H1 (cell line): ENCODE data around the gene ZNF414. TPM values are rescaled to one million over a fixed set of nuclear protein-coding genes. Genes with fewer than 3 reads are reported as not detected.

Experiments
- CTCF ChIA-PET: fragments of 300-600 bp; sonication (Branson Sonifier 250); formaldehyde crosslinking; loops from one replicate; lab custom pipeline; 2021; ENCODE audit not compliant: partially characterized antibody; lab: Charles Lee
- POLR2A ChIA-PET: fragments of 300-600 bp; sonication (Branson Sonifier 250); formaldehyde crosslinking; loops from one replicate; lab custom pipeline; 2021; ENCODE audit warnings: inconsistent platforms; ENCODE audit not compliant: partially characterized antibody; lab: Charles Lee
- DNase-seq, 2 experiments: peaks; one replicate each; pipeline versions ENCODE4 v3.0.0 to v3.0.0-alpha.2; 2010 to 2022; ENCODE audit warnings: low spot score in 2 of 2, low read depth in 1 of 2, mixed read lengths in 1 of 2
- FAIRE-seq: peaks from 2 replicates; lab custom pipeline; 2011; peaks lifted over from hg19 to GRCh38; lab: Jason Lieb, UNC
- H2AFZ ChIP-seq: 2 replicates; pipeline ENCODE4 v1.8.1; 2012; ENCODE audit warnings: low read length, inconsistent platforms
- H2AK5ac ChIP-seq: 2 replicates; pipeline ENCODE4 v1.6.1; 2013; ENCODE audit warnings: low read depth, low read length
- H2BK120ac ChIP-seq: replicated peaks from 2 replicates; pipeline ENCODE3; 2013; ENCODE audit warnings: low read depth, low read length, inconsistent platforms
- H2BK12ac ChIP-seq: 2 replicates; pipeline ENCODE4 v1.6.1; 2013; ENCODE audit warnings: low read depth, low read length
- H2BK15ac ChIP-seq: 2 replicates; pipeline ENCODE4 v1.6.1; 2013; ENCODE audit warnings: low read length
- H2BK20ac ChIP-seq: 2 replicates; pipeline ENCODE4 v1.6.1; 2013; ENCODE audit warnings: low read length
- H2BK5ac ChIP-seq: 2 replicates; pipeline ENCODE4 v1.6.1; 2013; ENCODE audit warnings: low read depth, low read length
- H3K14ac ChIP-seq: 2 replicates; pipeline ENCODE4 v1.6.1; 2013; ENCODE audit warnings: inconsistent platforms; ENCODE audit not compliant: insufficient read length
- H3K18ac ChIP-seq: 2 replicates; pipeline ENCODE4 v1.6.1; 2013; ENCODE audit warnings: low read length; ENCODE audit errors: extremely low read depth
- H3K23ac ChIP-seq: 2 replicates; pipeline ENCODE4 v1.6.1; 2013; ENCODE audit warnings: inconsistent platforms; ENCODE audit not compliant: insufficient read length
- H3K23me2 ChIP-seq: 2 replicates; pipeline ENCODE4 v1.6.1; 2013; ENCODE audit warnings: low read depth, low read length
- H3K27ac ChIP-seq: 2 replicates; pipeline ENCODE4 v1.6.1; 2011; ENCODE audit warnings: low read depth, low read length, inconsistent platforms
- H3K27me3 ChIP-seq, 4 experiments: replicated peaks in 1 of 4; 1 replicate in 1 of 4; 2 replicates in 3 of 4; pipeline versions ENCODE4 v1.6.1 to v1.8.1; 2011 to 2013; ENCODE audit warnings: low read length in 3 of 4, mild to moderate bottlenecking in 3 of 4, inconsistent platforms in 2 of 4, mixed read lengths in 2 of 4, moderate library complexity in 1 of 4; ENCODE audit not compliant: control insufficient read depth in 3 of 4, insufficient read depth in 3 of 4; ENCODE audit errors: extremely low read depth in 1 of 4
- H3K36me3 ChIP-seq, 4 experiments: 2 replicates each; pipeline versions ENCODE4 v1.6.1 to v1.8.1; 2011 to 2013; ENCODE audit warnings: mild to moderate bottlenecking in 4 of 4, low read length in 3 of 4, moderate library complexity in 2 of 4, control low read depth in 1 of 4, inconsistent platforms in 1 of 4; ENCODE audit not compliant: insufficient read depth in 4 of 4, control insufficient read depth in 2 of 4
- H3K4ac ChIP-seq: replicated peaks from 2 replicates; pipeline ENCODE3; 2013; ENCODE audit warnings: low read length, low read depth, mixed read lengths, inconsistent platforms; ENCODE audit not compliant: insufficient read length
- H3K4me1 ChIP-seq, 4 experiments: replicated peaks in 1 of 4; 1 replicate in 1 of 4; 2 replicates in 3 of 4; pipeline versions ENCODE4 v1.6.1 to v1.8.1; 2011 to 2013; ENCODE audit warnings: low read length in 3 of 4, inconsistent platforms in 2 of 4, mixed read lengths in 1 of 4; ENCODE audit not compliant: insufficient read depth in 4 of 4, control insufficient read depth in 3 of 4
- H3K4me2 ChIP-seq, 2 experiments: 2 replicates each; pipeline versions ENCODE4 v1.6.1 to v1.8.1; 2011 to 2013; ENCODE audit warnings: low read depth in 2 of 2, low read length in 2 of 2, control low read depth in 1 of 2, inconsistent platforms in 1 of 2, mild to moderate bottlenecking in 1 of 2; ENCODE audit not compliant: insufficient read depth in 1 of 2
- H3K4me3 ChIP-seq, 4 experiments: fragments of 200-600, 300-600 bp in 1 of 4; sonication (generic), shearing (Covaris generic), sonication (Bioruptor Twin) in 1 of 4; 2 replicates each; pipeline versions ENCODE4 v1.5.1 to v1.8.1; 2011 to 2016; ENCODE audit warnings: low read length in 4 of 4, low read depth in 3 of 4, control low read depth in 2 of 4, inconsistent platforms in 2 of 4, mild to moderate bottlenecking in 2 of 4, mixed read lengths in 1 of 4, moderate library complexity in 1 of 4; ENCODE audit not compliant: insufficient read depth in 2 of 4; ENCODE audit errors: extremely low read depth in 1 of 4
- H3K56ac ChIP-seq: replicated peaks from 2 replicates; pipeline ENCODE3; 2013; ENCODE audit warnings: low read depth, mild to moderate bottlenecking, mixed read lengths, low read length, inconsistent platforms; ENCODE audit not compliant: insufficient read length
- H3K79me1 ChIP-seq: 2 replicates; pipeline ENCODE4 v1.6.1; 2013; ENCODE audit warnings: low read depth, low read length, control low read depth
- H3K79me2 ChIP-seq, 2 experiments: 2 replicates each; pipeline versions ENCODE4 v1.6.1 to v1.8.1; 2012 to 2013; ENCODE audit warnings: low read length in 2 of 2, mild to moderate bottlenecking in 2 of 2, inconsistent platforms in 1 of 2; ENCODE audit not compliant: insufficient read depth in 2 of 2, control insufficient read depth in 1 of 2
- H3K9ac ChIP-seq, 4 experiments: replicated peaks in 1 of 4; 1 replicate in 1 of 4; 2 replicates in 3 of 4; pipeline versions ENCODE4 v1.6.1 to v1.8.1; 2011 to 2013; ENCODE audit warnings: low read depth in 3 of 4, low read length in 3 of 4, control low read depth in 2 of 4, mild to moderate bottlenecking in 2 of 4, moderate library complexity in 2 of 4, inconsistent platforms in 1 of 4; ENCODE audit errors: extremely low read depth in 1 of 4
- H3K9me3 ChIP-seq, 2 experiments: 2 replicates each; pipeline versions ENCODE4 v1.6.1 to v1.8.1; 2012 to 2013; ENCODE audit warnings: mild to moderate bottlenecking in 2 of 2, moderate library complexity in 2 of 2, control low read depth in 1 of 2, inconsistent platforms in 1 of 2, low read depth in 1 of 2, low read length in 1 of 2, mixed read lengths in 1 of 2; ENCODE audit not compliant: insufficient read depth in 2 of 2
- H4K20me1 ChIP-seq, 2 experiments: replicated peaks in 1 of 2; 2 replicates each; pipeline versions ENCODE3 to v1.8.1; 2011 to 2013; ENCODE audit warnings: inconsistent platforms in 2 of 2, low read length in 2 of 2, mild to moderate bottlenecking in 1 of 2; ENCODE audit not compliant: insufficient read depth in 2 of 2, control insufficient read depth in 1 of 2
- H4K5ac ChIP-seq: 2 replicates; pipeline ENCODE4 v1.6.1; 2013; ENCODE audit warnings: low read length, low read depth, mixed read lengths, inconsistent platforms; ENCODE audit not compliant: insufficient read length
- H4K8ac ChIP-seq: 2 replicates; pipeline ENCODE4 v1.8.0; 2013; ENCODE audit warnings: mild to moderate bottlenecking, moderate library complexity, low read length, inconsistent platforms; ENCODE audit not compliant: insufficient read depth; ENCODE audit errors: extremely low read depth
- H4K91ac ChIP-seq: replicated peaks from 2 replicates; pipeline ENCODE3; 2013; ENCODE audit warnings: low read length, mixed read lengths, inconsistent platforms; ENCODE audit not compliant: insufficient read length
- HDAC2 ChIP-seq, 2 experiments: fragments of 300-600 bp in 1 of 2; sonication (generic) in 1 of 2; IDR thresholded peaks; 2 replicates each; pipeline ENCODE4 v1.6.1; 2011 to 2012; ENCODE audit warnings: low read depth in 2 of 2, low read length in 2 of 2, mild to moderate bottlenecking in 2 of 2, moderate library complexity in 2 of 2, borderline replicate concordance in 1 of 2, inconsistent platforms in 1 of 2
- SRF ChIP-seq: IDR thresholded peaks from 2 replicates; pipeline ENCODE4 v1.6.1; 2011; ENCODE audit warnings: mild to moderate bottlenecking, low read depth, low read length, moderate library complexity
- TEAD4 ChIP-seq: IDR thresholded peaks from 2 replicates; pipeline ENCODE4 v1.6.1; 2012; ENCODE audit warnings: low read depth, low read length, inconsistent platforms, mixed read lengths
- WGBS, 2 experiments: shearing (Covaris generic) in 1 of 2; methylation state at CpG; one replicate each; pipeline versions ENCODE4 v1.1.6 to v1.1.7; 2013 to 2015; ENCODE audit warnings: low lambda C conversion rate in 2 of 2, mixed read lengths in 2 of 2, inconsistent platforms in 1 of 2, low coverage in 1 of 2, missing lambda C conversion rate in 1 of 2; ENCODE audit not compliant: insufficient replicate concordance in 2 of 2, insufficient coverage in 1 of 2, insufficient read length in 1 of 2; ENCODE audit errors: extremely low coverage in 1 of 2, missing lambda C conversion rate in 1 of 2; 5-methylcytosine and 5-hydroxymethylcytosine counted together
- polyA plus RNA-seq, 7 experiments: library from polyadenylated mRNA; depleted of rRNA in 3 of 7; stranded (reverse) in 5 of 7; unstranded in 2 of 7; fragments of >200 nt in 5 of 7; fragments of 200-250 nt in 2 of 7; gene quantifications; 1 replicate in 5 of 7; 2 replicates in 1 of 7; 4 replicates in 1 of 7; pipeline versions ENCODE4 v1.2.1 to v1.2.3, GENCODE V29; 2011 to 2013; ENCODE audit warnings: missing spikeins in 2 of 7, mixed read lengths in 2 of 7
- total RNA-seq: library from RNA; stranded (reverse); fragmentation: NEBNext Ultra II Directional; extraction: Animal tissue kit (Norgen Biotek cat#: 25700); gene quantifications from 2 replicates; pipeline ENCODE4 v1.2.1, GENCODE V29; 2021

ZNF414 gene
- total and polyA plus RNA-seq, 2 of the 8 experiments (the other 6 are each of a cell fraction or from before 2014, with no cell fraction given) = 9.7 to 26.8 TPM

GRCh38 chr19:8466018-8466417, 47.9 kb downstream of the ZNF414 start:
- CTCF ChIA-PET = interaction anchor here (1.4 kb wide), 1 partner anchor 112 kb away, joined by 3 read pairs; no protein-coding TSS in a partner anchor
- H3K36me3 ChIP-seq = peaks cover 52 to 93% (median 82%) of the 10 kb centered on the region in 4 experiments
- TF ChIP-seq TEAD4 (no peak), SRF (no peak), HDAC2 (IDR thresholded peaks at IDR 0.05; ENCODE audit: borderline replicate concordance in 1 of 2, low read depth in 2 of 2, low read length in 2 of 2) (no peak)

More at GRCh38 chr19:8466018-8466417, 47.9 kb downstream of the ZNF414 start:
- Histone ChIP-seq H3K79me2 (peaks cover 34 to 91% of the 10 kb centered on the region in 2 experiments), H3K27ac (no peak overlapping the region), H3K23ac (no peak overlapping the region), H4K91ac (no peak overlapping the region), H2AFZ (no peak overlapping the region), H3K4ac (no peak overlapping the region), H3K18ac (no peak overlapping the region), H3K4me3 (no peak overlapping the region), H2BK15ac (no peak overlapping the region), H3K4me2 (no peak overlapping the region), H2BK120ac (no peak overlapping the region), H2BK5ac (no peak overlapping the region), H3K9me3 (no peaks in the 10 kb centered on the region), H3K56ac (no peak overlapping the region), H4K8ac (no peak overlapping the region; the same call in 1 of the 2 replicates), H3K9ac (no peak overlapping the region), H3K79me1 (peaks cover 21% of the 10 kb centered on the region), H2AK5ac (no peak overlapping the region), H3K14ac (no peak overlapping the region), H3K27me3 (no peaks in the 10 kb centered on the region), H3K23me2 (no peaks in the 10 kb centered on the region), H3K4me1 (no peaks in the 10 kb centered on the region; a peak in 1 of 7 replicates), H4K20me1 (peaks cover 26 to 44% of the 10 kb centered on the region in 2 experiments), H4K5ac (no peak overlapping the region), H2BK20ac (no peak overlapping the region), H2BK12ac (no peak overlapping the region)
- FAIRE-seq = no peak
- WGBS, 2 experiments = 92% methylated on average over 4 of the region's 4 CpGs; no CpG with 5 or more reads in 1 of the 2 experiments
- DNase-seq = no peak
- POLR2A ChIA-PET = interaction anchor here (1.0 to 1.8 kb wide), 5 partner anchors 10 to 34 kb away, joined by 3 to 7 read pairs (median 4); no protein-coding TSS in a partner anchor
